GM21423 (cell line): ENCODE results near the gene SPSB1.

Experiments used
- ATAC-seq: cut with Tn5 transposase; IDR thresholded peaks from one replicate; pipeline ENCODE4 v1.9.1; 2021; ENCODE audit warnings: mild to moderate bottlenecking, moderate library complexity; ENCODE audit not compliant: unreplicated experiment

Gene SPSB1

GRCh38 chr1:9416506-9416905, 123.8 kb downstream of the SPSB1 start:
- ATAC-seq, result no peak

- no peak for ATAC-seq
Measured at GRCh38 chr1:9416918-9417500, 124.3 kb downstream of the SPSB1 start.

DNA sequence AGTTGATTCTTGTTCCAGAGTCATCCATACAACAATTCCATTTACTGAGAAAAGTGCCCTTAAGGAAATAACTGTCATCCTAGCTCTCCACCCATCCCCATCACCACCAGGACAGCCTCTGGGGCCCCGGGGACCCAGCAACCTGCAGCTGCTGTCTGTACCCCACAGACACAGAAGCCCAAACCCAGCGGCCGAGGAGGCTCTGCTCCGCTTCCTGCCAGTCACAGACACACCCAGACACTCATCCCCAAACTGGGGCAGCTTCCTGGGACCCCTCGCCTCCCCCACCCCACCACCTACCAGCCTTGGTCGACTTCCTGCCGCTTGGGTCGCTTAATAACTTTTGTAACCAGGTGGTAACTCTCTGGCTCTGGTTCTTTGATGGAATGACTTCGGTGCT, 125.0 kb downstream of the SPSB1 start:
- ATAC-seq, result no peak

GRCh38 chr1:9418851-9419250, 126.2 kb downstream of the SPSB1 start:
- no peak for ATAC-seq
